Hematopoietic multipotent progenitor cell (in vitro differentiated cells): Measurements from ENCODE around the gene PLA2G4B. TPM values are rescaled to one million over a fixed set of nuclear protein-coding genes. Genes with fewer than 3 reads are reported as not detected.

Source experiments
- DNase-seq, 3 donors: peaks; one replicate each; pipeline ENCODE4 v3.0.0-alpha.2; 2011 to 2015; ENCODE audit warnings: low read depth in 2 of 3, low spot score in 2 of 3
- total RNA-seq: library from RNA; depleted of rRNA; stranded (reverse); fragments of >200 nt; gene quantifications from one replicate; pipeline ENCODE4 v1.2.3, GENCODE V29; 2012

PLA2G4B gene
- total RNA-seq, 1 donor: 1.6 TPM

DNA sequence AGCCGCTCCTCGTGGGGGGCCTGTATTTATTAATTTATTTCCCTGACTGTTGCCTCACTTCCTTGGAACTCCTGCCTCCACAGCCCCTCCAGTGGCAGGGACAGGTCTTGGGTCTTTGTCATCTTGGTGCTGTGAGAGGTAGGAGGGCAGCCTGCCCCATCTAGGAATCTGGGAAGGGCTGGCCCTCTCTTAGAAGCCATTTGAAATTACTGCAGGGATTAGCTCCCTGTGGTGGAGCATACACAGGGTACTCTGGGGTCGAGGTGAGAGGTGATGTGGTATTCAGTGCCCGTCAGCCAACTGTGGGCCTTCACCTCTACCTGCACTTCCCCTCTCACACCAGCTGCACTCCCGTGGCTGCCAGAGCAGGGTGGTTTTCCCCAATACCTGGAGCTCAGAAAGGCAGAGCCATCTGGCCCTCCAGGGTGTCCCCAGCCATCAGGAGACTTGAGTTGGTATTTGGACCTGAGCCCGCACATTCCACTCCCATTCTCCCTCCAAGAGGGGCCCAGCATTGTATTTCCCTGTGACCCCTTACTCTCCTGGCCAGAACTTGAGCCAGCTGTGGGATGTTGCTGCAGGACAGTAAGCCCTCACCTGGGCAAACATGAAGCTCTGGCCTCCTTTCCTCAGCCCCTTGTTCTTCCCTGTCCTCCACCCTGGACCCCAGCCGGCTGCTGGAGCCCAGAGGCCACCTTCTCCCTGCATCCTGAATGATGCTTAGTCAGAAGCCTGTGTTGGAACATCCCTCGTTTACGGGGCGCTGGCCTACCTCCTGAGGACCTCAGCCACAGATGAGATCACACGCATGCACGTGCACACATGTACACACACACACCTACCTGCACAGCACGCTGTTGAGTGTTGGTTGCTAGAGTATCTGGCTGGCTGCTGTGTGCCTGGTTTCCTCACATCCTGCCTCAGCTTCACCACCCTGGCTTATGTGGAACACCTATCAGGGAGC lies 12.8 kb upstream of the PLA2G4B start:
- no peak for DNase-seq

DNA sequence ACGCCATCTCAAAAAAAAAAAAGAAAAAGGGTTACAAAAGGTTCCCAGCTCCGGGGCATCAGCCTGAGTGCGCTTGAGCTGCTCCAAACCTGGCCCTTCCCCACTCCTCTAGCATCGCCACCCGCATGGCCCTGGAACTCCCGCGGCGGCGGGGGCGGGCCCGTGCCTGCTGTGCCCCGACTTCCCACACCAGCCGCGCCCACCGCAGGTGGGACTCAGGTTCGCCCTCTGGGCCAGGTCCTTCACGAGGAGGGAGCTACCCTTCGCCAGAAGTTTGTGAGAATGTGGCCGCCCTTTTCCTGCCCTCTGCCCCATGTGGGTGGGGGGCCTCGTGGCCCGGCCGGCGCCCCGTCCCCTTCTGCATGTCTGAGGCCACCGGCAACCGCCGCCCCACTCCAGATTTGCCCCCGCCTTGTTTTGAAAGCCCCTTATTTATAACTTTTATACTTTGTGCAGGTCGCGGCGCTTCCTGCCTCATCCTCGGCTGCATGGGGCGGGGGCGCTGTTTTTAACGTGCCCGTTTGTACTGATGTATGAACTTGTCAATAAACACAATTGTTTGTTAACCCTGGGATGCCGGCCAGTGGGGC lies 11.3 kb upstream of the PLA2G4B start:
- peak; percentile 16 to 33 (median 23) for DNase-seq

DNA sequence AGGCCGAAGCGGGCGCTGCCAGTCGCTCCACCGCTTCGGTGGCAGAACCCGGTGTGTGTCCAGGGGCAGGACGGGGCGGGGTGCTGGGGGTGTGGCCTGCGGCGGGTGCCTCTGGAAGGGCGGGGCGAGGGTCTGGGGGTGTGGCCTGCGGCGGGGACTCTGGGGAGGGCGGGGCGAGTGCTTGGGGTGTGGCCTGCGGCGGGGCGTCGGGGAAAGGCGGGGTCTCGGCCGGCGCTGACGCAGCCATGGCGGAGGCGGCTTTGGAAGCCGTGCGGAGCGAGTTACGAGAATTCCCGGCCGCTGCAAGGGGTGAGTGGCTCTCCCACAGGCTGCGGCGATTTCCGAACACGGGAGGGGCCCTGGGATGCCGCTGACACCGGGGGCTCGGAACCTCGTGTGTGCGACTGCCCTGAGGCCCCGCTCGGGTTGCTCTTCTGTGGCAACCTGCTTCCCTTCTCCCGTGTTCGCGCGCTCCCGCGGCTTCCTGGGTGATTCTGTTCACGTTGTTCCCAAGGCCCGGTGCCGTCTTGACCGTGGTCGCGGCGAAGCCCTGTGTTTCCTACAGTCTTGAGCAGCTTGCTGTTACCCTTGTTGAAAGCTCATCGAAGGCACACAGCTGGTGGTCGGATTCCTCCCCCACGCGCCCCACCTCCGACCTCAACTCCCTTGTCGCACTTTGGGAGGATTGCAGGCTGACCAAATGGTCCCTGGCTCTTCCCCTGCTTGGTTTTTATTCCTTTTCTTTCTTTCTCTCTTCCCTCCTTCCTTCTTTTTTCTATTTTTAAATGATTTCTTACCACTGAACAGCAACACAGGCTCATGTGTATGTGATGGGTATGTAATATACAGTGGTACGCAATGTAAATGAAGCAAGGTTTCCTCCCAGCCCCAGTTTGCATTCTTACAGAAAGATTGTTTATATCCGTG lies 10.5 kb upstream of the PLA2G4B start, which contains the start of gene JMJD7:
JMJD7 (plus strand) TSS at position 213 of the 927 bp plus-strand sequence; CDS start at position 246, 33 bp downstream.
- DNase-seq: peak; percentile 84 to 88 (median 86)

DNA sequence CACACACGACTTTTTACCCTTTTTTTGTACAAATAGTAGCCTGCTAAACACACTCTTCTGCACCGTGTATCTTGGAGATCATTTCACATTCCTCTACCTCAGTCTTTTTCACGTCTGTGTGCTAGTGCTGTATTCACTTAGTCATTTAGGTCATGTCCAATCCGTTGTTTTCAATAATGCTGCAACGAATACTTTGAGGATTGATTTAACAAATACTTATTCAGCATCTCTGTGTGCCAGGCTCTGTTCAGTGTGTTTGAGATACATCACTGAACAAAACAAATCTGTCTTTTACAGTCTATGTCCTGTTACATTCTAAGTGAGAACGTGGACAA lies 9.9 kb upstream of the PLA2G4B start:
- no peak for DNase-seq

DNA sequence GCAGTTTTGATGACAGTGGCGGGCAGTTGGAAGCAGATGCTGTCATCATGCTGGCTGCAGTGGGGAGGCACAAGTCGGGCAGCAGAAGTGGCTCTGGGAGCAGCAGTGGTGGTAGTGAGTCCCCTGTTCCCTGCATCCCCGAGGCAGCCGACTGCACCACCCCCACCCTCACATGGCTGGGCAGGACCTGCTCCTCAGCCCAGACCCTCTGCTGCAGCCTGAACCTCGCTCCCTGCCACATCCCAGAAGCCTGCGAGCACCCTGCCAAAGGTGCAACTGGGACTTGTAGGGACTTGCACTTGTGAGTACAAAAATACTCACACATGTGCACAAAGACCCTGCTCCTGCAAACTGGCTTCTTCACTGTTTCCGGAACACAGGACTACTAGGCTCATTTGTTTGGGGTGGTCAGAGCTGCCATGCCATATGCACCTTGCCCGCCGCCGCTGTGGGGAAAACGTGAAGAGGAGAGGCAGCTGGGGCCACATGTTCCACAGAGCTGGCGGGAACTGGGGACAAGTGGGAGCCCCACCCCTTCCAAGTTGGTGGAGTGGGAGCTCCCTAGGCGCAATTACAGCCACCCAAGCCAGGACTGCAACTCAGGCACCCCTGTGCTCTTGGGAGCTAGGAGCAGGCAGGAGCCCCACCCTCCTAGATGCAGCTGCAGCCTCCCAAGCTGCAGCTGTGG lies 8.5 kb upstream of the PLA2G4B start:
- no peak for DNase-seq

DNA sequence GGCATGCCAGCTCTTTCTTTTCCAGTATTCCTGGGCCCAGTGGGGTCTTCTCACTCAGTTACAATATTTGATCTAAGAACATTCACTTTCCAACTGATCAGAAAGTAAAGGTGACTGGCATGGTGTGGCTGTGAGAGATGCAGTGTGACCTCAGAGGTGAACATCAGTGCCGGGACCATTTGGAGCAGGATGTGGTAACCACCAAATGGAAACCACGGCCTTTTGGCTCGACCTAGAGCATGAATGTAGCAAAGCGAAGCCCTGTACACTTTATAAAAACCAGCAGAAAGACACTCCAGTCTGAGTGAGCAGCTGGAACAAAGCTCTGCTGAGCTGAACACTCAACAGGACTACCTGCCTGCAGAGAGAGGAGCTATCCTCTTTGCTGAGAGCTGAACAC lies 7.4 kb upstream of the PLA2G4B start:
- DNase-seq: peak in 1 of 3 donors; percentile 59

DNA sequence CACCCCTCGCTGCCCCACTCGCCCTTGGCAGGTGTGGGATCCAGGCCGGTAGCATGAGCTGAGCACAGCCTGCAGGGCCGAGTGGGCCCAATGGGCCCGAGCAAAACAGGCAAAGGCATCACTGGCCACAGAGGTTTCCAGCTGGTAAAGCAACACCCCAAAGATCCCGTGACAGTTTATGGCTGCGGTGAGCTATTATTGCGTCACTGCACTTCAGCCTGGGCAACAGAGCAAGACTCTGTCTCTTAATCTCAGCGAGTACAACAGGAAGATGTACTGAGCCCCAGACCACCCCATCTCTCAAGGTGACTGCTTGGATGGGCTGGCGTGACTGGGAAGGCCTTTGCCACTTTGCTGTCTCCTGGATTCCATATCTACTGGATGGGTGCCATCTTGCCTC lies 6.4 kb upstream of the PLA2G4B start:
- no peak for DNase-seq

DNA sequence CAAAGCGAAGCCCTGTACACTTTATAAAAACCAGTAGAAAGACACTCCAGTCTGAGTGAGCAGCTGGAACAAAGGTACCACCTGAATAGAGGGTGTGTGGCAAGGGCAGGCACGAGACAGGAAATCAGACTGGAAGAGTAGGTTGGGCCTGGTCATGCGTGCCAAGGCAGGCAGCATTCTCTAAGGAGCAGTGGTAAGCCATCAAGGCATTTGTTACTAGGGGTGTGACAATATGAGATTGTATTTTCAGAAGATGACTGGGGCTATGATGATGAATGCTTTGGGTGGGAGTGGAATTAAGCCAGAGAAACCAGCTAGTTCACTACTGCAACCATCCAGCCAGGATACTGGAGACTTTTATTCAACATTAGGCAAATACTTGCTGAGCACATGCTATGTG lies 5.8 kb upstream of the PLA2G4B start:
- DNase-seq: no peak

DNA sequence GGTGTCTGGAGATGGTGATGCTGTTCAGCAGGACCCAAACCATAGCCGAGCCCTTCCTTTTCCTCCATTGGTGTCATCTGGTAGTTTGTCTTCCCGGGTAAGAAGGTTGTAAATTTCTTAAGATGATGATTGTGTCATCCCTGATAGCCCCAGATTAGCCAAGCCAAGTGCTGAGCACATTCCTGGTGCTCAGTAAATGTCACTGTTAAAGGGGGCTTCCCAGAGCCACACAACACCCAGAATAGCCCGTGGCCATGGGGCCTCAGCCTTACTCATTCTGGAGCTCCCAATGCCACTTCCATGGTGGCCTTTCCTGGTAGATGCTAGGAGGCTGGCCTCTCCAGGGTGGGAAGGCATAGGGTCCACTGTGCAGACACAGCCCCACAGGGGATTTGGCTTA lies 4.6 kb upstream of the PLA2G4B start:
- DNase-seq: no peak

DNA sequence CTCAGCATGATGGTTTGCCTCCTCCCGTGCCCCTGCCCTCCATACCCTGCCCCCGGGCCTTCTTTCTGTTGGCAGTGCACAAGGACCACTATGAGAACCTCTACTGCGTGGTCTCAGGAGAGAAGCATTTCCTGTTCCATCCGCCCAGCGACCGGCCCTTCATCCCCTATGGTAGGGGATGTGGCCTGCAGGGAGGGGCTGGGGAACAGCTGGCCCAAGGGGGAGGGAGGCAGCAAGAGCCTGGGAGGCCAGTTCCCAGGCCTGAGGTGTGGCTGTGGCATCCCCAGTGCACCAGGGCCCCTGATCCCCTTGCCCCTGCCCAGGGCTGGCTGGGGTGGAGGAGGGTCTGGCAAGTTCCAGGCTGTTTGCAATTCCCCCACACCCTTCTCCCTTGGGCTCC lies 2.6 kb upstream of the PLA2G4B start:
- no peak for DNase-seq

DNA sequence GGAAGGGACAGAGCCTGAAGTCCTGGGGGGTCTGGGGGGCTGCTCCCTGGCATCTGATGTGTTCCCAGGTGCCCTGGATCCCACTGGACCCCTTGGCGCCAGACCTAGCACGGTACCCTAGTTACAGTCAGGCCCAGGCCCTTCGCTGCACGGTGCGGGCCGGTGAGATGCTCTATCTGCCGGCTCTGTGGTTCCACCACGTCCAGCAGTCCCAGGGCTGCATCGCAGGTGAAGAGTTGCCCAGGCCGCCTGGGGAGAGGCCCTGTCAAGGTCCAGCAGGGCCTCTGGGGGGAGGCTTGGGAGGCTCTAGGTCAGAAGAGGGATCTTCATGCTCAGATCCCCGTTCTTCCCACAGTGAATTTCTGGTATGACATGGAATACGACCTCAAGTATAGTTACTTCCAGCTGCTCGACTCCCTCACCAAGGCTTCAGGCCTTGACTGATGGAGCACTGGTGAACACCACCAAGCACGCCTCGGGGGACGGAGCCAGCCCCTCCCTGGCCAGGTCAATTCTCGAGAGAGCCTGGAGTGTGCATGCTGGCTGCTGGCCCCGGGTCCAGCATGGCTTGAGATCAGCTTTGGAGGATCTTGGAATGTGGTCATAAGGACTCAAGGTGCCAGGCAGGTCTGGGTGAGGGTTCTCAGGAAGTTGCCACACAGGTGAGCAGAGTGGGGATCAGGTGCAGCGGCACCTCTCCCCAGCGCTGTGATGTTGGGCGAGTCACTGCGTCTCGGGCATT lies 1.8 kb upstream of the PLA2G4B start:
- DNase-seq: no peak

DNA sequence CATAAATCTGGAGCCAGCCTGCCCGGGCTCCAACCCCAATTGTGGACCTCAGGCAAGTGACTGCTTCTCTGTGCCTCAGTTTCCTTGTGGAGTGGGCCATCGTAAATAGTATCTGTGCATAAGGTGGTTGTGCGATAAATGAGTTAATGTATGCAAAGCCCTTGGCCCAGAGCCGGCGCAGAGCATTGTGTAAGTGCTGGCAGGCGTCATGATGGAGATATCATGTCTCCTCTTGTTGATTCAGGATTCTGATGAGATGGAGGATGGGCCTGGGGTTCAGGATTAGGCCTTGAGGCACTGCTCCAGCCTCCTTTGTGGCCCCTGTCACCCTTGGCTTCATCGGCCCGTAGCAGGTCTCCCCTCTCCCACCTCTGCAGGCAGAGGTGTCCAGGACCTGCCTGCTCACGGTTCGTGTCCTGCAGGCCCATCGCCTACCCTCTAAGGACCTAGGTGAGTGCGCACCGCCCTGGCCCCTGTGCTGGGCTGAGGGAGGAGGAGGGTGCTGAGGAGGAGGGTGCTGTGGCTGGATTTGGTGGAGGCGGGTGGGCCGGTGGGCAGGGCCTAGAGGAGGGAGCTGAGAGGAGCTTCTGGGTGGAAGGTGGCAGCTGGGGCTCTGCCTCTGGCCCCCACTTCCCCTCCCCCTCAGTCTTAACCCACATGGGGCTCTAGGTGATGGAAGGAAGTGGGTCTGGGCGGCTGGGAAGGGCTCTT lies 1.3 kb downstream of the PLA2G4B start:
- DNase-seq: no peak

DNA sequence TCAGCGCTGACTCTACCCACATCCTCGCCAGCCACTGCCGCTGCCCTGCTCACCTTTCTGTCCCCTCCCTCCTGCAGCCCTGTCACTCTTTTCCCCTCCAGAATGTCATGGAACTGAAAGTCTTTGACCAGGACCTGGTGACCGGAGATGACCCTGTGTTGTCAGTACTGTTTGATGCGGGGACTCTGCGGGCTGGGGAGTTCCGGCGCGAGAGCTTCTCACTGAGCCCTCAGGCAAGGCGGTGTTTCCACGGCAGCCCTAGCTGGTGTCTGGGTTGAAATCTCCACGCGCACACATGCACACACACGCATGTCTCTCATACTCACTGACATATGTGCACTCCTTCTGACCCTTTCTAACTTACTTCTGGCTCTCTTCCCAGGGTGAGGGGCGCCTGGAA lies 2.0 kb downstream of the PLA2G4B start:
- DNase-seq: no peak

DNA sequence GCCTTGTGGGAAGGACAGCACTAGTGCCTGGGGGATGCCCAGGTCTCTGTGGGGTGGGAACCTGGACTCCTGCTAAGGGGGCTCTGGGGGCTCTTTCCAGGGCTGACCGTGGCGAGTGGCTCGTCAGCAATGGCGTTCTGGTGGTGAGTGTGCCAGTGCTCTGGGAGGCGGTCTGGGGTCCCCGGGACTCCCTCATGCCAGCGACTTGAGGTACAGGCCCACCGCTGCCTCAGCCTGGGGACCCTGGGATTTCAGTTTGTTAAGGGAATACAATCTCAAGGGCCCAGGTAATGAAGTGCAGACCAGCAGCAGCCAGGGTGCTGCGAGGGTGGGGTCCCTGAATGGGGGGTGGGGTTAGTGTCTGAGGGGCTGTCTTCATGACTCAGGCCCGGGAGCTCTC lies 2.5 kb downstream of the PLA2G4B start:
- no peak for DNase-seq

DNA sequence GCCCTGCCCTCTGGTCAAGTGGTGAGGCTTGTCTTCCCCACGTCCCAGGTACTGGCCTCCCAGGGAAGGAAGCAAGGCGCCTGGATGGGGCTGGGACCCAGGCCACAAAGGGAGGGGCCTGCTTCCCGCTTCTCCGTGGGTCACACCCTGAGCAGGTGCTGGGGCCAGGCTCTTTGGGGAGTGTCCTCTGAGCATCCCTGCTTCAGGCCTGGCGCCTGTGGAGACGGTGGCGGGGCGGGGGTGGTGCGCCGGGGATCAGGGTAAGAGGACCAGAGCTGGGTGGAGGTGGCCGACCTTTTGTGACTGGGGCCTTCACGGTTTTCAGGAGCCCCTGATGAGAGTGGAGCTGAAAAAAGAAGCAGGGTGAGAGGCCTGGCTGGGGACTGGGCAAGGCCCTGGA lies 3.6 kb downstream of the PLA2G4B start:
- no peak for DNase-seq

DNA sequence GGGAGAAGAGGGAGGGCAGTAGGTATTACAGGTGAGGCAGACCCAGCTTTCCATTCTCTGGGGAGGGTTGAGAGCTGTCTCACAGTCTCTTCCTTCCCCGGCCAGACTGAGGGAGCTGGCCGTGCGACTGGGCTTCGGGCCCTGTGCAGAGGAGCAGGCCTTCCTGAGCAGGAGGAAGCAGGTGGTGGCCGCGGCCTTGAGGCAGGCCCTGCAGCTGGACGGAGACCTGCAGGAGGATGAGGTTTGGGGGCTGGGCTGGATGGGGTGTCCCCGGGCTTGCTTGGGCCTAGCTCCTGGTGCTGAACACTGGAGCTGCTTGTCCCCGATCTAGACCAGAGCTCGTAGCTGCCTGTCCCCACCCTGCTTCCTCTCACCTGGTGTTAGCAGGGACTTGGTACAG lies 4.9 kb downstream of the PLA2G4B start:
- DNase-seq: no peak

DNA sequence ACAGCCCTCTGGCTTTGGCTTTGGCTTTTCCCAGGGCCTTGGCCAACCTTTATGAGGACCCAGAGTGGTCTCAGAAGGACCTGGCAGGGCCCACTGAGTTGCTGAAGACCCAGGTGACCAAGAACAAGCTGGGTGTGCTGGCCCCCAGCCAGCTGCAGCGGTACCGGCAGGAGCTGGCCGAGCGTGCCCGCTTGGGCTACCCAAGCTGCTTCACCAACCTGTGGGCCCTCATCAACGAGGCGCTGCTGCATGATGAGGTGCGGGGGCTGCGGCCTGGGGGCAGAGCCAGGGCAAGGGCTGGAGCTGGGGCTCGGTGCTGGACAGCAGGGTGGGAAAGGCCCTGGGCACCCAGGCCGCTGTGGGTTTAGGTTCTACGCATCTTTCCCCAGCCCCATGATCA lies 6.2 kb downstream of the PLA2G4B start:
- no peak for DNase-seq

DNA sequence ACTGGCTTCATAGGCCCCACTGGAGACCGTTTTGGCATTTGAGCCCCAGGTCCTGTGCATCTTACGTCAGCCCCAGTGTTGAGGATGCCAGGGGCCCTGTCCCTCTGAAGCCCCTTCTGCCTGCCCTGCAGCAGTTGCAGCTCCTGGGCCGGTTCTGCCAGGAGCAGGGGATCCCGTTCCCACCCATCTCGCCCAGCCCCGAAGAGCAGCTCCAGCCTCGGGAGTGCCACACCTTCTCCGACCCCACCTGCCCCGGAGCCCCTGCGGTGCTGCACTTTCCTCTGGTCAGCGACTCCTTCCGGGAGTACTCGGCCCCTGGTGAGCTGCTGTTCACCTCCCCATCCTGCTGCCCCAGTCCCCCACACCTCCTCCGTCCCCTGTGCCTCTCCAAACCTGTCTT lies 8.6 kb downstream of the PLA2G4B start:
- no peak for DNase-seq

DNA sequence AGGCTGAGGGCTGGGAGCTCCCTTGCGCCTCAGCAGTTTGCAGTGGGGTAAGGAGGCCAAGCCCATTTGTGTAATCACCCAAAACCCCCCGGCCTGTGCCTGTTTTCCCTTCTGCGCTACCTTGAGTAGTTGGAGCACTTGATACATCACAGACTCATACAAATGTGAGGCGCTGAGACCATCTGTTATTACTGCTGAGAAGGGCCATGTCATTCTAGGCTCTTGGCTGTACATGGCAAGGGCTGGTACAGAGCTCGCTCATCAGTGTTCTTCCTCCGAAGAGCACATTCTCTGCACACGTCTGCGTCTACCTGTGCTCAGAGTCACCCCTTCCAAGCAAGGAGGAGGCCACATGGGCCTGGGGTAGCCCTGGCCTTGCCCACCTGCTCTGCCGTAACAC lies 9.3 kb downstream of the PLA2G4B start:
- DNase-seq: no peak
